GM19193 (cell line): ENCODE results near the gene TTN.

Experiments used
- POLR2A ChIP-seq: IDR thresholded peaks from 4 replicates; pipeline ENCODE4 v1.6.1; 2011; ENCODE audit not compliant: insufficient read depth, insufficient read length; ENCODE audit errors: extremely low read depth

TTN gene

GRCh38 chr2:178723786-178724346 lies 83.4 kb downstream of the TTN start:
- TF ChIP-seq POLR2A, result no peak

DNA sequence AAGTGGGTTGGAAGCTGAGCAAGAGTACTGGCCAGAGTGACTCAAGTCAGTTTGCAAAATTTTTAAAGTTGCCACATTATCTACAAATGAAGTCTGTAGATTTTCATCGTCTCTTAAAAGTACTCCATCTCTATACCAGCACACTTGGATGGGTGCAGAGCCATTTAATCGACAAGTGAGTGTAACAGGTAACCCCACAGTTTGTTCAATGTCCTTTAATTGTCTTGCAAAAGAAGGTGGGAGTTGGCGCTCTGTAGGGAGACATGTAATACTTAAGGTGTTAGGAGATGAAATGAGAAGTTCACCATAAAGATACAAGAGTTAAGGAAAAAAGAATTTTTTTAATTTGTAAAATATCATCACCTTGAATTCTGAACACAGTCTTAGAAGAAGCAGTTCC lies 84.9 kb downstream of the TTN start:
- TF ChIP-seq POLR2A, result no peak

GRCh38 chr2:178718988-178719387 lies 88.2 kb downstream of the TTN start:
- TF ChIP-seq POLR2A, result no peak

DNA sequence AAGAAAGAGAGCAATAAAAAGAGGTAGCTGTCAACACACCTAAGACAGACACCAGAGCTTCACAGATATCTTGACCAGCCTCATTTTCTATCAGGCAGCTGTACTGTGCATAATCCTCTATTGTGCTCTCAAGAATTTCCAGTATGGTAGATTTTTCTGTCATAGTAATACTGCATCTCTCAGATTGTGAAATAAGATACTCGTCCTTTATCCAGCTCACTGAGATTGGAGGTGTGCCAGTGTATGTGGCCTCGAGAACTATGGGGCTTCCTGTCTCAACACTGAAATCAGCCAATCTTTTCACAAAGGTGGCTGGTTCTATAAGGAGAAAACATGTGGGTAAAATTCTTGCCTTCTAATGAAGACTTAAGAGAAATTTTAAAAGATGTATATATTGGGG lies 88.9 kb downstream of the TTN start:
- TF ChIP-seq POLR2A, result no peak

DNA sequence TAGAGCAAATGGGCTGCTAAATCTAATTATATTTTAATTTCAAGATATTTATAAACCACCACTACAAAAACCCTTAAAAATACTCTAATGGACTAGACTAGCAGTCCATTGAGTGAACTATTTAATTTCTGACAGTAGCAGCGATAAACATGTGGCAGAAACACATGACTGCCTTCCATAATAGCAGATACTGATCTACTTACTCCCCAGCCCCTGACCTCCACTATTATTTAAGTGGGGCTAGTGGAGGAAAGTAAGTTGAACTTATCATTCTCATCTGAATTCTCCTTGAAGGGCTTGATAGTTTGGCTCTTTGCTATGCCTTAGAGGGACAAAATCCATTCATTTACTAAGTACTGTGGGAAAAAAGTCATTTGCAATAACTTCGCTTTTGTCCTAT lies 90.8 kb downstream of the TTN start:
- no peak for TF ChIP-seq POLR2A

- TF ChIP-seq POLR2A, result no peak
Observed at GRCh38 chr2:178715366-178715765, 91.9 kb downstream of the TTN start.

- TF ChIP-seq POLR2A, result no peak
Observed at GRCh38 chr2:178707476-178707875, 99.7 kb downstream of the TTN start.

GRCh38 chr2:178704876-178705275 lies 102.3 kb downstream of the TTN start:
- TF ChIP-seq POLR2A, result no peak

DNA sequence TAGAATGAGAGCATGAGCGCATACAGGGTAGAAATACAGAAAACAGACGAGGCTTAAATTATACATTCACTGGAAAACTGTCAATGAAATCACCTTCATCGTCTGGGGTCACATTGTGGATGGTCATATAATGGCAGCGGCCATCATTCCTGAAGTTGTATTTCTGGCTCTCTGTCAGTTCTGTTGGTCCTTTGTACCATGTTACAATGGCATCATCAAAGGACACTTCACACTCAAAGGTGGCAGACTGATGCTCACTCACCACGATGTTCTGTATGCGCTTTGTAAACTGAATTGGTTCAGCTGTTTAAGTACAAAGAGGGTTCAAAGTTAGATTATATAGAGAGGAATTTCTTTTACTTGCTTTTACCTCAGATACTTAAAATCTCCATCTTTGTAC lies 104.9 kb downstream of the TTN start:
- no peak for TF ChIP-seq POLR2A

- no peak for TF ChIP-seq POLR2A
Observed at GRCh38 chr2:178700922-178701342, 106.3 kb downstream of the TTN start.

- no peak for TF ChIP-seq POLR2A
Observed at GRCh38 chr2:178700136-178700535, 107.1 kb downstream of the TTN start.

DNA sequence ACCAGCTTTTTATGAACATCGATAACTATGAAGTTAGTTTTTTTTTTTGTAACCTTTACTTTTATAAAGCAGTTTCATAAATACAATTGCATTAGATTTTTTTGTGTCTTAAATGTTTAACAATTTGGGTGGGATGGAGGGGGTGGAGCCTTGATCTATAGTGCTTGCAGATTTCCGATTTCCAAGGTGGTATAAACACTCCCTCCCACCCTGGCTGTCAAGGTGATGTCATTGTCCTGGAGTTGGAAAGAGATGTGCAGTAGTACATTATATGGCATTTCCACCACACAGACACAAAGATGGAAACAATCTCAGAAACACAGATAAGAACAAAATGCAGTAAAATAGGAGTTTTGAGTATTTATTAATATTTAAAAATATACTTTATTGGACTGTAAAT lies 114.4 kb downstream of the TTN start:
- TF ChIP-seq POLR2A, result no peak

- TF ChIP-seq POLR2A, result no peak
Observed at GRCh38 chr2:178689808-178690207, 117.4 kb downstream of the TTN start.

DNA sequence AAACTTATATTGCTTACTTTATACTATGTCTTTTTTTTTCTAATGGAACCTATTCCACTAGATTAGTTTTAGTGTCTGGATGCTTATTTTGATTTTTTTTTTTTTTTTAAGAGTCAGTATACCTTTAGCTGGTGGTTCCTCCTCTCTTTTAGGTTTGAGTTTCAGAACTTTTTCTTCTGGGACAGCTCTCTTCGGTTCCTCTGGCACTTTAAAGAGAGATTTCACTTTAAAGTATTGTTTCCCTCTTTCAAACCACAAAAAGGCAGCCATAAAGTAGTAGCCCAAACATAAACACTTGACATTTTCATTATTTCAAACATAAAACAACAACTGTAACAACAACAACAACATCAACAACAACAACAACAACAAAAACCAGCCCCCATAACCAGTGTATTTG lies 123.3 kb downstream of the TTN start:
- TF ChIP-seq POLR2A, result no peak

DNA sequence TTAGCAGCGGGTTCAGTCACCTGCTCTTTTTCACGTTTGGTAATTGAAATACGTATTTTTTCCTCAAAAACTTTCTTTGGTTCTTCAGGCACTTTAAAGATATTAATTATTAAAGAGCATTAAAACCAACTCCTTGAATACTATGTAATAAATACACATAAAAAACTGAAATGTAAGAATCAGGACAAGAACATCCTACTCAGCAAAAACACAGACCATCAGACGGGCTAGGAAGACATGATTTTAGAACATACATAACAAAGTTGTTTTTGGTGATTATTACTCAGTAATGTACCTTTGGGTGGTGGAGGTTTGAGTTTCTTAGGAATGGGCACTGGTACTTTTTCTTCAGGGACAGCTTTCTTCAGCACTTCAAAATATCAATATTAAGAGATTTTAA lies 126.1 kb downstream of the TTN start:
- no peak for TF ChIP-seq POLR2A

- no peak for TF ChIP-seq POLR2A
Observed at GRCh38 chr2:178679891-178680290, 127.3 kb downstream of the TTN start.

DNA sequence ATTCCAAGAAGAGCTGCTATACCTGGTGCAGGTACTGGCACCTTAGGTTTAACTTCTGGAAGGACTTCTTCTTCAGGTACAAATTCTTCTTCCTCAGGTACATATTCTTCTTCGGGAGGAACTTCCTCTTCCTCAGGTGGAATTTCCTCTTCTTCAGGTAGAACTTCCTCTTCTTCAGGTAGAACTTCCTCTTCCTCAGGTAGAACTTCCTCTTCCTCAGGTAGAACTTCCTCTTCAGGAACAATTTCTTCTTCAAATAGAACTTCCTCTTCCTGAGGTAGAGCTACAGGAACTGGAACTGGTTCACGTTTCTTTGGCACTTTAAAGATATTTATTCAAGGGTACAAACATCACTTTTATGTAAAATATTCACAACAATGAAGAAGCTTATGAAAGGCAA lies 129.6 kb downstream of the TTN start:
- no peak for TF ChIP-seq POLR2A

- TF ChIP-seq POLR2A, result no peak
Observed at GRCh38 chr2:178676046-178676445, 131.2 kb downstream of the TTN start.

- TF ChIP-seq POLR2A, result no peak
Observed at GRCh38 chr2:178674122-178674521, 133.1 kb downstream of the TTN start.

GRCh38 chr2:178666458-178666857 lies 140.8 kb downstream of the TTN start:
- TF ChIP-seq POLR2A, result no peak
